ENCODE data around the gene GLOD4. TPM values are rescaled to one million over a fixed set of nuclear protein-coding genes. Genes with fewer than 3 reads are reported as not detected.

GLOD4 gene
- polyA plus RNA-seq, 3 donors: 41.8 to 50.7 (median 50.6) TPM

- peaks cover 35 to 39% of the 10 kb centered on the region in 2 donors for H3K36me3 Mint-ChIP-seq
- Histone ChIP-seq H3K79me2 (ENCODE audit: insufficient read depth, low read length) (peaks cover 47% of the 10 kb centered on the region), H4K20me1 (ENCODE audit: insufficient read depth, low read length) (no peaks in the 10 kb centered on the region), H3K27me3 (ENCODE audit: control insufficient read depth in 2 of 2, insufficient read depth in 2 of 2, low read length in 2 of 2) (no peaks in the 10 kb centered on the region), H3K9ac (ENCODE audit: insufficient read depth, low read length, poor library complexity, severe bottlenecking) (no peak overlapping the region), H3K27ac (ENCODE audit: low read depth in 1 of 2, low read length in 2 of 2) (no peak overlapping the region), H3K36me3 (replicated peaks in 1 of 2; ENCODE audit: control insufficient read depth in 1 of 2, insufficient read depth in 2 of 2, low read length in 2 of 2) (peaks cover 22 to 40% of the 10 kb centered on the region in 2 donors), H2AFZ (ENCODE audit: insufficient read depth, low read depth, low read length, poor library complexity, severe bottlenecking) (no peak overlapping the region), H3K9me3 (replicated peaks in 1 of 2; ENCODE audit: control insufficient read depth in 1 of 2, insufficient read depth in 1 of 2, low read length in 2 of 2) (no peaks in the 10 kb centered on the region), H3K4me3 (replicated peaks in 1 of 3; ENCODE audit: low read depth in 2 of 3, low read length in 3 of 3) (no peak overlapping the region), H3K4me1 (ENCODE audit: control insufficient read depth in 1 of 2, insufficient read depth in 2 of 2, low read length in 2 of 2) (peaks cover 17 to 24% of the 10 kb centered on the region in 2 donors), H3K4me2 (replicated peaks; ENCODE audit: extremely low read depth, low read length, poor library complexity, severe bottlenecking) (no peak overlapping the region)
- 100% methylated on average over 2 of the region's 3 CpGs for WGBS (ENCODE audit: insufficient coverage)
- H3K27me3 Mint-ChIP-seq (ENCODE audit: low read depth in 3 of 3): peaks cover 0 to 2% (median 1%) of the 10 kb centered on the region in 3 donors
- peaks cover 16% of the 10 kb centered on the region for H3K4me1 Mint-ChIP-seq
- DNase-seq: no peak
- intact Hi-C loops (cut with micrococcal nuclease): loop anchor here in 1 of 2 donors (5.0 kb wide), 1 partner anchor 193 kb away; the partner anchor contains the start of gene NXN
- H3K9me3 Mint-ChIP-seq: no peaks in the 10 kb centered on the region
- TF ChIP-seq, protein P1, sequence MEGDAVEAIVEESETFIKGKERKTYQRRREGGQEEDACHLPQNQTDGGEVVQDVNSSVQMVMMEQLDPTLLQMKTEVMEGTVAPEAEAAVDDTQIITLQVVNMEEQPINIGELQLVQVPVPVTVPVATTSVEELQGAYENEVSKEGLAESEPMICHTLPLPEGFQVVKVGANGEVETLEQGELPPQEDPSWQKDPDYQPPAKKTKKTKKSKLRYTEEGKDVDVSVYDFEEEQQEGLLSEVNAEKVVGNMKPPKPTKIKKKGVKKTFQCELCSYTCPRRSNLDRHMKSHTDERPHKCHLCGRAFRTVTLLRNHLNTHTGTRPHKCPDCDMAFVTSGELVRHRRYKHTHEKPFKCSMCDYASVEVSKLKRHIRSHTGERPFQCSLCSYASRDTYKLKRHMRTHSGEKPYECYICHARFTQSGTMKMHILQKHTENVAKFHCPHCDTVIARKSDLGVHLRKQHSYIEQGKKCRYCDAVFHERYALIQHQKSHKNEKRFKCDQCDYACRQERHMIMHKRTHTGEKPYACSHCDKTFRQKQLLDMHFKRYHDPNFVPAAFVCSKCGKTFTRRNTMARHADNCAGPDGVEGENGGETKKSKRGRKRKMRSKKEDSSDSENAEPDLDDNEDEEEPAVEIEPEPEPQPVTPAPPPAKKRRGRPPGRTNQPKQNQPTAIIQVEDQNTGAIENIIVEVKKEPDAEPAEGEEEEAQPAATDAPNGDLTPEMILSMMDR (IDR thresholded peaks at IDR 0.05): no peak
- no peak overlapping the region for H3K4me3 Mint-ChIP-seq
- H3K27ac Mint-ChIP-seq: no peak overlapping the region
These were observed 2.1 kb upstream of the GLOD4 start for GRCh38 chr17:784143-784542.

DNA sequence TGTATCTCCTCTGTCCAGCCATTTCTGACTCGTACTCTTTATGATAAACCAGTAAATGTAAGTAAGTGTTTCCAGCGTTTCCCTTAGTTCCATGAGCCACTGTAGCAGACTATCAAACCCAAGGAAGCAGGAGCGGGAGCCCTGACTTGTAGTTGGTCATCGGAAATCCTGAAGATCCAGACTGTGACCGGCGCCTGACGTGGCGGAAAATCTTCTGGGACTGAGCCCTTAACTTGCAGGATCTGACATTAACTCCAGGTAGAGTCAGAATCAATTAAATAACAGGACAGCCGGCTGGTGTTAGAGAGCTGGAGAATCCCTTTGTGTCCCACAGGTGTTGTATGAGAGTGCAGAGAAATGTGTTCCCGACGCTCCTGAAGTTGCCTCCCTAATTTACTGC, 4.0 kb downstream of the GLOD4 start:
- intact Hi-C loops (cut with micrococcal nuclease): no loop called here
- DNase-seq: no peak
- no peak overlapping the region for H3K27ac ChIP-seq (ENCODE audit: low read depth in 1 of 2, low read length in 2 of 2)
- H4K20me1 ChIP-seq (ENCODE audit: insufficient read depth, low read length): no peaks in the 10 kb centered on the region
- peaks cover 49 to 57% of the 10 kb centered on the region in 2 donors for H3K36me3 ChIP-seq (replicated peaks in 1 of 2; ENCODE audit: control insufficient read depth in 1 of 2, insufficient read depth in 2 of 2, low read length in 2 of 2)
- no peaks in the 10 kb centered on the region for H3K27me3 ChIP-seq (ENCODE audit: control insufficient read depth in 2 of 2, insufficient read depth in 2 of 2, low read length in 2 of 2)
- H3K4me2 ChIP-seq (replicated peaks; ENCODE audit: extremely low read depth, low read length, poor library complexity, severe bottlenecking): no peak overlapping the region
- H3K9me3 ChIP-seq (replicated peaks in 1 of 2; ENCODE audit: control insufficient read depth in 1 of 2, insufficient read depth in 1 of 2, low read length in 2 of 2): no peaks in the 10 kb centered on the region
- H2AFZ ChIP-seq (ENCODE audit: insufficient read depth, low read depth, low read length, poor library complexity, severe bottlenecking): no peak overlapping the region
- 100% methylated on average over 7 of the region's 11 CpGs for WGBS (ENCODE audit: insufficient coverage)
- Mint-ChIP-seq H3K4me1 (peaks cover 12% of the 10 kb centered on the region), H3K9me3 (no peaks in the 10 kb centered on the region), H3K27ac (peak overlapping the region in 1 of 7 donors; percentile 7), H3K36me3 (peaks cover 53 to 57% of the 10 kb centered on the region in 2 donors), H3K4me3 (no peak overlapping the region), H3K27me3 (ENCODE audit: low read depth in 3 of 3) (peaks cover 0 to 2% (median 0%) of the 10 kb centered on the region in 3 donors)
- TF ChIP-seq, protein P1 (IDR thresholded peaks at IDR 0.05): no peak
- H3K4me1 ChIP-seq (ENCODE audit: control insufficient read depth in 1 of 2, insufficient read depth in 2 of 2, low read length in 2 of 2): peaks cover 13 to 18% of the 10 kb centered on the region in 2 donors
- peaks cover 39% of the 10 kb centered on the region for H3K79me2 ChIP-seq (ENCODE audit: insufficient read depth, low read length)
- H3K4me3 ChIP-seq (replicated peaks in 1 of 3; ENCODE audit: low read depth in 2 of 3, low read length in 3 of 3): no peak overlapping the region
- no peak overlapping the region for H3K9ac ChIP-seq (ENCODE audit: insufficient read depth, low read length, poor library complexity, severe bottlenecking)
